NCI-H2196 treated with DMSO at 0.1 percent for 48 hours (cell line): Measurements from ENCODE around the gene OR7A10.

ENCODE experiments used
- DNase-seq: peaks from one replicate; lab custom pipeline; 2025; ENCODE audit not compliant: unreplicated experiment; lab: John Stamatoyannopoulos, UW

OR7A10 gene

DNA sequence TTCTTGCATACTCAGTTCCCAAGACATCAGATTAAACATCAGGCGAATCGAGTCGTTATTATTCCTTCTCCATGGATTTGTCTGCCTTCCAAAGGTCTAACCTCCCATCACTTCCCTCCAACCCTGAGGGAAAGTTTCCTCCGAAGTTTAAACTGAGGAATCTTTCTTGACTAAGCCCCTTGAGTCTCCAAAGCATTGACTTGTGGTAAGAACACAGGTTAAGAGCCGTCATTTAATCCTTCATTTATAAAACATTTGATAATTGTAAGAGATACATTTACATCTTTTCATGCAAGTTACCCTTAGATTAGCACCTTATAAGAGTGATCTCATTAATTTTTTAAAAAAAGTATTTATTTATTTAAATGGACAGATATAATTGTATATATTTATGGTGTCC, at the start of gene OR7A10:
Gene OR7A10 (minus strand): TSS at position 101 of the 400 bp plus-strand sequence. CDS start 7,045 bp downstream, outside the sequence.
- DNase-seq = no peak

DNA sequence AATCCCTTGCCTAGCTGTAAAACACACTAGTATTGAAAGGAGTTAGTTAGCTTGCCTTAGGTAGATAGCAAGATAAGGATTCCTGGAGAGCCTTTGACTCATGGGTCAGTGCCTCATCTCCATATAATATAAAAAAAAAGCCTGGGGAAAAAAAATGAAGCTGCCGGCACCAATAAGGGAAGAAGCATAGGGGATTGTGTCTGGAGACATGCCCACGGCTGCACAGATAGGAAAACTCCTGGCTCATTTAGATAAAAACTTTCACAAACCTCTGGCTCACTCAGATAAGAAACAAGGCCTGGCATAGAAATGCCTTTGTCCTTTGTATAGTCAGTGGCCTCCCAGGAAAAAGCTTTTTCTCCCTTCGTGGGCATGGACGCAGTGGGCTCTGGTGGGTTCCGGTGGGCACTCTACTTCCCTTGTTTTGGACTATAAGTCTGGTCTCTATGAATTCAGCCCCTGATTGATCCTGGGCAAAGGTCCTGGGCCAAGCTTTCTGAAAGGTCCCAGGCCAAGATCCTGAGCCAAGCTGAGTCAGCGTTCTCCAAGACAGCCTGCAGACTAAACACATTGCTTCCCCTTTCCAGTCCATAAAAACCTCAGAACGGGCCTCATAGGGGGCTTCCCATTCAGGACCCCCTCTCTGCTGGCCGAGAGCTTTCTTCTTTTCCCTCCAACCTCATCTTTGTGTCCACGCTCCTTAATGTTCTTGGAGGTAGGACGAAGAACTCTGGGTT, 42.1 kb upstream of the OR7A10 start:
- DNase-seq = no peak

DNA sequence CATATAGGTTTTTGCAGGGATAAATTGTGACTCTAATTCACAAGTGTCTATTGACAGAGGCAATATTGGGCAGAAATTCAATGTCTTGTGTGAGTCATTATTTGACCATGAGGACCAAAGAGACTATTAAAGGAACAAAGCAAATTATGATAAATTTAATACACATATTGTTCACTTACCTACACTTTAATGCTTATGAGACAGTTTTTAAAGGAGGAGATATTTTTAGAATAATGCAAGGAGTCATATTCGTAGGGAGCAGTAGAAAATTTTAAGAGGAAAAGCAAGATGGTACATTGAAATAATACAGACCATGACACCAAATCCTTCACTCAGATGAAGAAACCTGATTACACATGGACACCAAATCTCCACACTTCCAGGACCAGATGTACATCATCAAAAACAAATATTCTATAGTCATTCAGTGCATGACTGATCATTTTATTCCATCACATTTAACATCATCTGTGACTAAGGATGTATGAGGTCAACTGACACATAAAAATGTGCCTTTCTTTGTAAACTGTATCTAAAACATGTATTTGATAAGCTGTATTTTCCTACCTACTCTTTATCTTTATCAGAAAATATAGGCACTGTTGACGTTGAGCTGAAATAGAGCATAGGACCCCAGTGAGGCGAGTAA, 41.4 kb upstream of the OR7A10 start:
- no peak for DNase-seq

DNA sequence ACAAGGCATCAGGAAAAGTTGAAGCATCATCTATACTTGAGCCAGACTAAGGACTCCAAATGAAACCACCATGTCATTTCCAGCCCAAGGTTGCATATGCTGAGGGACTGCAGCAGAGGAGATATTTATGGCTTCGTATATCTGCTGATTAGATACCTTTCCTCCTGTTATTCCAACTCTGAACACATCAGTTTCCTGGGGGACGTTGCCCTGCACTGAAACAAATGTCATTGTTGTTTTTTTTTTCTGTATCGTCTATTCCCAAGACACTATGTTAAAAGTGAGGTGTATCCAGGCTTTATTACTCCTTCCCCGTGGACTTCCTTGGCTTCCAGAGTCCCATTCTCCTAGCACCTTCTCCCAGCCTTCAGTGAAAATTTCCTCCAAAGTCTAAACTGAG, 37.3 kb upstream of the OR7A10 start, which contains the start of gene OR7A17:
Gene OR7A17 (minus strand): TSS at position 101 of the 400 bp plus-strand sequence. CDS start 4,777 bp downstream, outside the sequence.
- DNase-seq = no peak

DNA sequence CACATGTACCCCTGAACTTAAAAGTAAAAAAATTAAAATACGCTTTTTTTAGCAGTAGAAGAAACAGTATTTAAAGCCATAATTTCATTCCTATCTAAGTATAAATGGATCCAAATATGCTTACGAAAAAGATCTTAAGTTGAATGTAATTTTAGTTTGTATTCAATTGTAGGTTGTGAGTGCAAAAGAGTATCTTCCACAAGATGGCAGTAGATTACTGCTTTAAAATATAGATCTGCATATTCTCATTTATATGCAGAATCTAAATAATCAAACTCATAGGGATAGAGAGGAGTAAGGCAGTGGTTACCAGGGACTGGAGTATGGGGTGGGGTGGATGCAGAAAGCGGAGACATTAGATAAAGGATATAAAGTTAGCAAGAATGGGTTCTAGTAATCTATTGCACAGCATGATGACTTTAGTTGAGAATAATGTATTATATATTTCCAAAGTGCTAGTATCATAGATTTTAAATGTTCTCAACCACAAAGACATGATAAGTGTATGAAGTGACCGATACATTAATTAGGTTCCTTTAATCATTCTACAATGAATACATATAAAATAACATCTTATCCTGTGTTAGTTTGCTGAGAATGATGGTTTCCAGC, 23.0 kb upstream of the OR7A10 start:
- DNase-seq = no peak

DNA sequence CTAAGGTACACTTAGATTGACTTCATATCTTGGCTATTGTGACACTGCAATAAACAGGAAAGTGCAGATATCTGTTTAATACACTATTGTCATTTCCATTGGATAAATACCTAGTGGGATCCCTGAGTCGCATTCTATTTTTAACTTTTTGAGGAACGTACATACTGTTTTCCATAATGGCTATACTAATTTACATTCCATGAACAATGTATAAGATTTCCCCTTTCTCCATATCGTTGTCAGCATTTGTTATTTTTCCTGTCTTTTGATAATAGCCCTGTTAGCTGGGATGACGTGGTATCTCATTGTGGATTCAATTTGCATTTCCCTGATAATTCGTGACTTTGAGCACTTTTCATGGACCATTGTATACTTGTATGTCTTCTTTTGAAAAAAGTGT, 19.8 kb upstream of the OR7A10 start:
- DNase-seq = no peak

DNA sequence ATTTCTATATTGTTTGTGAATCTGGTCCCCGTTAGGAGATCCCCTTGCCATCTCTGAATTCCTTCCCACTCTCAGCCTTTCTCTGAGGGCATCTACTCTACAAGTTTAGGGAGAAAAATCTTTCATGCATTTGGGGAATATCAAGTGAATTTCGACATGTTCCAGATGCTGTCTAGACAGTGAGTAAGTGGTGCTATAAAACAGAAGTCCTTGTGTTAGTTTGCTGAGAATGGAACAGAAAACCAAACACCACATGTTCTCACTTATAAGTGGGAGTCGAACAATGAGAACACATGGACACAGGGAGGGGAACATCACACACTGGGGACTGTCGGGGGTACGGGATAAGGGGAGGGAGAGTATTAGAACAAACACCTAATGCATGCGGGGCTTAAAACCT, 5.1 kb downstream of the OR7A10 start:
- DNase-seq = no peak

DNA sequence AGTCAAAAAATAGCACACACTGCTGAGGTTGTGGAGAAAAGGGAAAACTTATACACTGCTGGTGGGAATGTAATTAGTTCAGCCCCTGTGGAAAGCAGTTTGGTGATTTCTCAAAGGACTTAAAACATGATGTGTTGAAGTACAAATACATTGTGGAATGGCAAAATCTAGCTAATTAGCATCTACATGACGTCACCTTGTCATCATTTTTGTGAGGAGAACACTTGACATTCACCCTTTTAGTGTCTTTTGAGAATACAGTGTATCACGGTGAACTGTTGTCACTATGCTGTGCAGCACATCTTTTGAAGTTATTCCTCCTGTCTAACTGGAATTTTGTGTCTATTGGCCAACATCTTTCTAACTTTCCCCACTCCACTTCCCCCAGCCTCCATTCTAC, 5.6 kb downstream of the OR7A10 start:
- no peak for DNase-seq

DNA sequence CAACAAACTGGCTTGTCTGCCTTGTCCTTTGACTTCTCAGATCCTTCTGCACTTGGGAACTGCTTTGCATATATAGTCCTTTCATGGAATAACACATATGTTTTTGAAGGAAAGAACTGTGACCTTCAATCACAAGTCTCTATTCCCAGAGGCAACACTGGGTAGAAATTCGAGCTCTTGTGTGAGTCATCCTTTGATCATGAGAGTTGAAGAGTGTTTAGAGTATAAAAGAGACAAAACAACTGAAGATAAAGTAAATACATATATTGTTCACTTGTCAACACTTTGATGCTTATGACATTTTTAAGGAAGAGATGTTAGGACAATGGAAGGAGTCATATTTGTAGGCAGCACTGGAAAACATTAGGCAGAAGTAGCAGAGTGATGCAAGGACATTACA, 8.5 kb downstream of the OR7A10 start:
- DNase-seq = no peak

DNA sequence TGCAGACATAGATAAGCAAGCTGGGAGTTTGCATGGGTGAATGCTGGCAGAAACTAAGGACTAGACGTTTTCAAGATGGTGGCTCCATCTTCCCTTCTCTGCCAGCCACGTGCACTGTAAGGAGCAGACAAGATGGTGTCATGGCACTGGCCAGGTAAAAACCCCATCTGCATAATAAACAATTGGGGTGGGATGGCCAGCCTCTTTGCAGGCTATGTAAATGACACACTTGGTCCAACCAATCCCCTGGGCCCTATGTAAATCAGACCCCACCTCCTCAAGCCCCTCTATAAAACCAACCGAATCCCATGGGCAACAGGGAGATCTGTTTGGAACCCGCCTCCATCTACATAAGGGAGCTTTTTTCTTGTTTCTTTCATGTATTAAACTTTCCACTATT, 11.3 kb downstream of the OR7A10 start:
- no peak for DNase-seq

DNA sequence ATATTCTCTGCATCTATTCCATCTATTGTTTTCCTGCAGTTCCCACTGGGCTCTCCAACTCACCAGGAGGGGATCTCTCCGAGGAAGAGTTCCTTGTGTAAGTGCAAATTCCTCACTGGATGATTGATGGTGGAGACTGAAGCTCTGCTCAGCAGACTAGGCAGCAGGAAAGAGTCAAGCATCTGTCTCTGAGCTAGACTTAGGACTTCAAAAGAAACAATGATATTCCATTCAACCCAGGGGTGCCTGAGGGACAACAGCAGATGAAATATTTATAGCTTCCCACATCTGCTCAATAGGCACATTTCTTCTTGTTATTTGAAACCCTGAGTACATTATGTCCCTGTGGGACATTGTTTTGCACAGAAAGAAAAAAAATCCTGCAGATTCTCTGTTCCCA, 13.7 kb downstream of the OR7A10 start, which contains the start of the genes OR7A5 and OR7C1:
Gene OR7A5 (minus strand): TSS at position 175 of the 400 bp plus-strand sequence. CDS start 6,944 bp downstream, outside the sequence.
Gene OR7C1 (minus strand): TSS at position 175 of the 400 bp plus-strand sequence. CDS start 35,049 bp downstream, outside the sequence.
- no peak for DNase-seq

DNA sequence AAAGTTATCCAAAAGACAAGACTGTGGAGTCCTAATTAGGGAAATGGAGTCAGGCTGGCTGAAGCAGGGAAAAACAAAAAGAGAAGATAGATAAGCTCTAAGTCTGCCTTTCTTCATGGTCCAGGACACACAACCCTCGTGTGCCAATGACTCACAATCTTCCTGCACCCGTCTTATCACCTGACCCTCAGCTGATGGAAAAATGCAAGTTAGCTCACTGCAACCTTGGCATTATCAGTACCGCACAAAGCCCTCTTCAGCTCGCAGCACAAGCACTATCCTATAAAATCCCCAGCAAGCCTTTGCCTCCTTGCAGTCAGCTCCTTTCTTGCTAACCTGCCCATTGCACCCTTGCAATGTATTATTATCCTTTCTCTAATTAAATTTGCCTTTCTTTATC, 18.0 kb downstream of the OR7A10 start:
- DNase-seq = no peak

DNA sequence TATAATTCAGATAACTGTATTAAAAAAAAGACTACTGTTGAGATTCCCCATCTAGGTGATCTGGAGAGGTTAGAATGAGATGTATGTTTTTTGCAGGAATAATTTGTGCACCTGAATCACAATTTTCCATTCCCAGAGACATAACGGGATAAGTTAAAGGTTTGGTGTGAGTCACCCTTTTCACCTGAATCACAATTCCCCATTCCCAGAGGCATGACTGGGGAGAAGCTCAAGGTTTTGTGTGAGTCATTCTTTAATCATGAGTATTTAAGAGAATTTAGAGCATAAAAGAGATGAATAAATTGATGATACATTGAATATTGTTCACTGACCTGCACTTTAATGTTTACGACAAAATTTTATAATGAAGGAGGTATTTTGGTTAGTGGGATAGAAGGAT, 22.7 kb downstream of the OR7A10 start:
- DNase-seq = no peak

DNA sequence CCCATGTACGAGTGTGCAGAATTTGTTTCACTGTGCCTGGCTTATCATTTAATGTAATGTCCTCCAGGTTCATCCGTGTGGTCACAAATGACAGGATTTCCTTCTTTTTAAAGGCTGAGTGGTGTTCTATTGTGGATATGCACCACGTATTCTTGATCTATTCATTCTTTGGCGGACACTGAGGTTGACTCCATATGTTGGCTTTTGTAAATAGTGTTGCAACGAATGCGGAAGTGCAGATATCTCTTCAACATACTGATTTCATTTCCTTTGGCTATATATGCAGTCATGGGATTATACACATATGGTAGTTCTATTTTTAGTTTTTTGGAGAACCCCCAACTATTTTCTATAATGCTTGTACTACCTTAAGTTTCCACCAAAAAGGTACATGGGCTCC, 26.8 kb downstream of the OR7A10 start:
- no peak for DNase-seq

DNA sequence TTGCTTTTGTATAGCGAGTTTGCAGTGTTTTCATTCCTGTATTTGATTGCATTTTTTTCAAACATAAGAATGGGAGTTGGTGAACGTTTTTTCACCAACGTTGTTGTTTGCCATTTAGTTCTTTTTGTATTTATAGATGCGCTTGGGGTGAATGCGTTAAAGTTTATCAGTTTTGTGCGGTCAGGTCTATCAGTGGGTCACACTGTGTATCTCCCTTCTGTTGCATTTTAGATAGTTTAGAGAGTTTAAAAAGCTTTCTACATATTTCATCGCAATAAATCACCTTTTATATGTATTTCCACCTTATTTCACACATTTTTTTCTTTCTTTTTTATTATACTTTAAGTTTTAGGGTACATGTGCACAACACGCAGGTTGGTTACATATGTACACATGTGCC, 30.1 kb downstream of the OR7A10 start:
- DNase-seq = no peak

DNA sequence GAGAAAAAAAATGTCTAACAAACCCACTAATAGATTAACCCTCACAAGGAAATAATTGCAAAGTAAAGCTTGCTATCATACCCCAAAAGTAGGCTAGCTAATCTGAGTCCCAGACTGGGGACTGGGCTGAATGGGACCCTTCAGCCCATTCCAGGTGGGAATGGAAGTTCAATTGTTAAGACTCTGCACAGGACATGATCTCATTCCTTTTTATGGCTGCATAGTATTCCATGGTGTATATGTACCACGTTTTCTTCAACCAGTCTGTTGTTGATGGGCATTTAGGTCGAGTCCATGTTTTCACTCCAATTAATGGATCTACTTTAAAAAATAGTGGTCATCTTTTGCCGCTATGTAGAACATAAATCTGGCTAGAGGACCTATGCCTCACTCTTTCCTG, 31.7 kb downstream of the OR7A10 start:
- DNase-seq = no peak

DNA sequence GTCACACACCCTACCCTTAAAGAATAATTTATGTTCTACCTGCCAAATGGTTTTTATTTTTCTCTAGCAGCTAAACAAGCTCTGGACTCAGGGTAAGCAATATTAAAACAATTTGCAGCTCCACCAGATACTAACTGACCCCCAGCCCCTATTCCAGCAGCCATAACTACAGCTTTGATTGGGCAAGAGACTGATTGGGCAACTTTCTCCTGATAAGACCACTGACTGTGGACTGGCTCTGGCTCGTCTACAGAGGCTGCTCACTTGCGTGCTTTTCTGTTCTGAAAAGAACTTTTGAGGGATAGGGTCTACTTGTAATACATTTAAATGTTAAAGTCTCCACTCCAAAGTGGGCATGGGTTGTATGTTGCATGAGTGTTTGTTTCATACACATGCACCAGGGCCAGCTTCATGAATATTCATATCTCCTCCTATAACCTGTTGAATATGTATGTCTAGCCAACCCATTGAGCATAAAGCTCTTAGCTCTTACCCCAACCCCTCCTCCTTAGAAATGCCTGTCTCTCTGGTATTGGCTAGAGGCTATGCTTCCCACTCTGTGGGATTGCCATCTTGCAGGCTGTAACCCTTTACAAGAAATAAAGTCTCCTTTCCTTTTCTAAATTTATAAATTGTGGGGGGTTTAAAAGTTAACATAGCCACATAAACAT, 33.6 kb downstream of the OR7A10 start:
- DNase-seq = no peak

DNA sequence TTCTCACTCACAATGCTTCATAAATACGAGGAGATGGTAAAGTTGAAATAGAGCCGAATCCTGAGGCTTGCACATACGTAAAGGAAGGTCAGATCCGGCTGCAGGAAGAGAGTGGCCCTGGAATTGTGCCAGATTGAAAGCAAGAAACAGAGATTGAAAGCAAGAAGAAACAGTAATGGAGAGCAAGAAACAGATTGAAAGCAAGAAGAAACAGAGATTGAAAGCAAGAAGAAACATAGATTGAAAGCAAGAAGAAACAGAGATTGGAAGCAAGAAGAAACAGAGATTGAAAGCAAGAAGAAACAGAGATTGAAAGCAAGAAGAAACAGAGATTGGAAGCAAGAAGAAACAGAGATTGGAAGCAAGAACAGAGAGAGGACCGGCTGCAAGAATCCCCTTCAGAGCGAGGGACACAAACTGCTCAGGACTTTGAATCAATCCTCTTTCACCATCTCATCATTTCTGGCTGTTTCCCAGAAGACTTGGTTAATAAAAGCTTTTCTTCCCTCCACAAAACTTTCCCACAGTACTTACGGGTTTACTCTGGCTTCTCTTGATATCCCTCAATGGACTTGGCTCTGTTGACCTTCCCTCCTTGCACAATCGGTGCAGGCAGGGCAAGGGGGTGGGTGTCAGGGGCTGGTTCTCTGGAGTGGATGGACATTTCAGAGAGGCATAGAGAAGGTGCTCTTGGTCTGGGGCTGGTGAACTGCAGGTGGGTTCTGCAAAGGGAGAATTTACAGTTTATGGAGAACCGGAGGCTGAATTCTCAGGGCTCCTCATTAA, 39.3 kb downstream of the OR7A10 start:
- no peak for DNase-seq

DNA sequence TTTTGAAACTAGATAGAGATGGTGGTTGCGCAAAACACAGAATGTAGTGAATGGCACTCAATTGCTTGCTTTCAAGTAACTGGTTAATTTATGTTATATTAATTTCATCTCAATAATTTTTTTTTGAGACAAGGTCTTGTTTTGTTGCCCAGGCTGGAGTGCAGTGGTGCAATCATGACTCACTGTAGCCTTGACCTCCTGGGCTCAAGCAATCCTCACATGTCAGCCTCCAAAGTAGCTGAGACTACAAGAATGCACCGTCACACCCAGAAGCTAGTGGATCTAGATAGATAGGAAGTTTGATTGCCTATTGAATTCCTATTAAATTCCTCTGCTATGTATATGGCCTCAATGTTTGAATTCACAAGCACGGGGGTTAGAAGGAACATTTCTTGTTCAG, 44.0 kb downstream of the OR7A10 start:
- DNase-seq = no peak

DNA sequence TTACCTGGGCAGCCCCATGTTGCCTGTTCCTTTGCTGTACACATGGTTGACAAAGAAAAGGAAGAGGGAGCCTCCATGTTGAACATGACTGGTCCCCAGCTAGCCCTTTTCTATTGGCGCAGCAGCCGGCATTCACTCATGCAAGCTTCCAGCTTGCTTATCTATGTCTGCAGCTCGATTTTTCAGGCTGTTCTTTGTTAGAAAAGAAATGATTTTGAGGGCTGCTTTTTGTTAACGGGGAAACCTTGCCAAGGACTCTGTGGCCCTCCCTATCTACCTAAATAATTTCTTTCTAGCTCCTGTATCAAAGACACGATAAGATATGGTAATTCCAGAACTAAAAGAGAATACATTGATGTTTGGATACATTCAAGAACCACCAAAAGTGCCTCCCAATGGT, 50.0 kb downstream of the OR7A10 start:
- no peak for DNase-seq

DNA sequence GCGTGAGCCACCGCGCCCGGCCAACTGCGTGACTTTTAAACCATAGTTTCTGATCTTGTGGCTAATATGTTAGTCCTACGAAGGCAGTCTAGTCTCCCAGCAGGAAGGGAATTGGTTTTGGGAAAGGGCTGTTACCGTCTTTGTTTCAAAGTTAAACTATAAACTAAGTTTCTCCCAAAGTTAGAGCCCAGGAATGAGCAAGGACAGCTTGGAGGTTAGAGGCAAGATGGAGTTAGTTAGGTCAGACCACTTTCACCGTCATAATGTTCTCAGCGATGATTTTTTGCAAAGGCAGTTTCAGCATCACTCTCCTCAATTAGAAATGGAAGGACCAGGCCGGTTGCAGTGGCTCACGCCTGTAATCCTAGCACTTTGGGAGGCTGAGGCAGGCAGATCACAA, 52.7 kb downstream of the OR7A10 start:
- DNase-seq = no peak
